GM18502 (cell line): ENCODE measurements around the gene CFAP91.

Source experiments
- ATAC-seq: cut with Tn5 transposase; IDR thresholded peaks from one replicate; pipeline ENCODE4 v1.9.1; 2021; ENCODE audit warnings: mild to moderate bottlenecking; ENCODE audit not compliant: unreplicated experiment, poor library complexity

Gene CFAP91

DNA sequence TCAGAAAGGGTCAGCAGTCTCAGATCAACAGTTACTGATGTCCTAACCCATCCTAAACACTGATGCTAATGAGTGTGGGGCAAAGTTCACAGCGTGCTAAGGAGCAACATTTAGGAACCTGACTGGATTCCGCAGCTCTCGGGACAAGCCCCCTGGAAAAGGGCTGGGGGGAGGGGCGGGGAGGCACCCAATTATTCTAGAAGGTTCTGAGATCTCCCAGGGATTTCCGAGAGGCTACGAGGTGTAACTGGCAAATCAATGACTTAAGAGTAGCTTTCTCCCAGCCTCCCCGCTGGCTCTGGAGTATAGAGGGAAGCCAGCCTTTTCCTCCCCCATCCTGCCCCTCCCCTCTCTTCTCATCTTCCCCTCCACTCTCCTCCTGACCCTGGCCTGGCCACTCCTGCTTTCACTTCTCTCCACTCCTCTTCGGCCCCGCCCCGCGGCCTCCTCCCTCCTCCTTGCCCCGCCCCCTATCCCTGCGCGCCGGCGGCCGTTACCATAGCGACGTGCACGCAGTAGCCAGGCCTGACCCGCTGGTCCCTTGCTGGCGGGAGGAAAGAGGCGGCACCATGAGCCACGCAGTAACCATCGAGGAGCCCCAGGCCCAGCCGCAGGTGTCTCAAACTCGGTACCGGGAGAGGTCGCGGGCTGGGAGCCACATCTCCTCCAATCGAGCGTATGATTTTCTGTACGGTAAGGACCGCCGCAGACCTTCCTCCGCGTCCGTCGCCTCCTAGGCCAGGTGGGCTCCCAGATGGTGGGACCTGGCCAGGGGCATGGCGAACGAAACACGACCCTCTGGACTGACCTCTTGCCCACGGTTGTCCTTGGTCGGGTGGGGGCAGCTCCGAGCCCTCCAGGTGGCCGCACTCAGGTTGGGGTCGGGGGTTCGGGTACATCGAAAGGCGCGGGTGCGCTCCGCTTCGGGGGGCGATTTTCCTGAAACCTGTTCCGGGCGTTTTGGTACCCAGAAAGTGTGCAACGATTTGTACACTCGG is at the start of gene CFAP91:
CFAP91 (plus strand) TSS at position 493 of the 998 bp plus-strand sequence; CDS start at position 570, 77 bp downstream.
- ATAC-seq, result peak; percentile 91

DNA sequence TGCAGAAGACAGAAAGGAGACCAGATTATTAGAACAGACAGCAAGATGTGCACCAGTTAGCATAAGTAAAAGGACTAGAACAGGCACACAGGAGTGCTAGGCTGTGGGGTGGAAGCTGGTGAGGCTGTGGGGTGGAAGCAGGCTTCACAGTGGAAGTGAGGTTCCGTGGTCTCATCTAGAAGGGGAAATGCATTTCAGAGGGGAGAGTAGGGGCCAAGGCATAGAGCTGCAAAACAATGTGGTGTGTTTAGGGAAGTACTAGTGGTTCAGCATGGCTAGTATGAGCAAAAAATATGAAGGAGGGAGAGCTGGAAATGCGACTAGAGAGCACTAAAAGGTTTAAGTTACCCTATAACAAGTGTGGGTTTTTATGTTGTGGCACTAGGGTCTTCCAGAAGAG is 48.9 kb upstream of the CFAP91 start:
- ATAC-seq, result no peak

DNA sequence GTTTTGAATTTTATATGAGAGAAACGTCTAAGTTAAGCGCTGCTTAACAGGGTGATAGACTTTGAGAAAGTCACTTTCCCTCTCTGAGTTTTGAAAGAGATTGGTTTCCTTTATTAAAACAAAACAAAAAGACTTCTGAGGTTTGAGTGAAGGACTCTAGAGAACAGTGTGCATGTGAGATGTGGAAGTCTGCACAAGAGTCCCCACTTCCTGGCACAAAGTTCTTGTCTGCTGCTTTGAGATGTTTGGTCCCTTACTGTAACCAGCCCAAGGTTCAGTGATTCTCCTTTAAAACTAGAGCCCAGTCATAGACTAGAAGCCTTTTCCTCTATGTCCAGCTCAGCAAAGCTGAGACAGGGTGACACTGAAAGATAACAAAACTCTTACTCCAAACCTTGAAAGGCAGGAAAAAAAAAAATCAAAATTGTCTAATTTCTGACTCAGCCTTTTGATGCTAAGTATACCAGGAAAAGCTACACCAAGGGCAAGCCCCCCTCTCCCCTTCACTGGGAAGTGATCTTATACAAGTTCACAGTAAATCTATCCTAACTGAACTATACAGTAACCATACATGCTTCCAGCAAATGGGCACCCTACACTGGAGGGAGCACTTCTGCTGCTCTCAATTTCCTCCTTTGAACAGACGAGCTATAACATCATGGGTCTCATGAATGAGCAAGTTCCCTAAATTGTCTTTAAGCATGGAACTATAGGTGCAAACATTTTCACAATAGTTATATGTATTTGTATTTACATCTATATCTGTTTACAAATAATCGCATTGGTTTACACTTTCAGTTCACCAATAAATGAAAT is 44.7 kb upstream of the CFAP91 start:
- ATAC-seq, result no peak

DNA sequence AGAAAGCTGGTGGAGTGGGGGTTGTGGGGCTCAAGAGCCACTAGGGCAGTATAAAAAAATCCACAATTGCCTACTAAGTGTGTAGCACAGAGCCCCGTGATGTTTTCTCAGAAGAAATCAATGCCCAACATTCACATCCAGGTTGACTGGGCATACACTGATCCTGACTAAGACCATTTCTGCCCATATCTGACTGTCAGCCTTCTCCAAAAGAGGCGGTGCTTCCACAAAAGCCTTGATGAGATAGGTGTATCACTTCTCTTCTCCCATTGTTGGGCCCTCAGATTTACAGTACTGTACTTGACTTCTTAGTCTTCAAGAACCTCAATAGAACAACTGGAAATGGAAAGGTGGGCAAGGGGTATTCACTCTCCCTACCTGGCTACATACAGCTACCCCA is 43.8 kb upstream of the CFAP91 start:
- no peak for ATAC-seq

DNA sequence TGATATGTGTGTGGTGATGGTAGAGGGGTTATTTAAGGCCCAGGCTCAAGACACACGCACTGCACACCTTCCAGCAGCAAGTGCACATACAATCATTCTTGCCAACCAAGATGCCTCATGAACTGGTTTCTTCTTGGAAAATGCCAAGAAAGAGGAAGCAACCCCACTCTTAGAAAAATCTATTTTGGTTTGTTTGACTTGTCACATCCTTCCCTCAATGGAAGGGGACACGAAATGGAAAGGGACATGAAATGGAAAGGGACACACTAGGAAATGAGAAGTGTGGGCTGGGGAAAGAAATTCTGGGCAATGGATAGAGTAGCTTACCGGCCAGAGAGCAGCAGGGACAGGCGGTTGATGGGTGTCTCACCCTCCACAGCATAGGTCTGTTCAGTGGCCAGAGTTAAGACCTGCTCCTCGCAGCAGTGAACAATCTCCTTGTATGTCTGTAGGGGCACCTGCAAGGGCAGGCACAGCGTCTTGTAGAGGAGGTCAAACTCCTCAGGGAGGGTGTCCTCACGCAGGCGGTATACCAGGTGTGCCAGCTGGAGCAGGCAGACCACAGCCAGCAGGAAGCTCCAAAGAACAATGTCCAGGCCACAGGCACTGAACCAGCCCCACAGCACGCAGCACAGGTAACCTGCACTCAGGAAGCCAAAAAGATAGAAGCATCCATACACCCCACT is 43.1 kb upstream of the CFAP91 start:
- ATAC-seq, result no peak

DNA sequence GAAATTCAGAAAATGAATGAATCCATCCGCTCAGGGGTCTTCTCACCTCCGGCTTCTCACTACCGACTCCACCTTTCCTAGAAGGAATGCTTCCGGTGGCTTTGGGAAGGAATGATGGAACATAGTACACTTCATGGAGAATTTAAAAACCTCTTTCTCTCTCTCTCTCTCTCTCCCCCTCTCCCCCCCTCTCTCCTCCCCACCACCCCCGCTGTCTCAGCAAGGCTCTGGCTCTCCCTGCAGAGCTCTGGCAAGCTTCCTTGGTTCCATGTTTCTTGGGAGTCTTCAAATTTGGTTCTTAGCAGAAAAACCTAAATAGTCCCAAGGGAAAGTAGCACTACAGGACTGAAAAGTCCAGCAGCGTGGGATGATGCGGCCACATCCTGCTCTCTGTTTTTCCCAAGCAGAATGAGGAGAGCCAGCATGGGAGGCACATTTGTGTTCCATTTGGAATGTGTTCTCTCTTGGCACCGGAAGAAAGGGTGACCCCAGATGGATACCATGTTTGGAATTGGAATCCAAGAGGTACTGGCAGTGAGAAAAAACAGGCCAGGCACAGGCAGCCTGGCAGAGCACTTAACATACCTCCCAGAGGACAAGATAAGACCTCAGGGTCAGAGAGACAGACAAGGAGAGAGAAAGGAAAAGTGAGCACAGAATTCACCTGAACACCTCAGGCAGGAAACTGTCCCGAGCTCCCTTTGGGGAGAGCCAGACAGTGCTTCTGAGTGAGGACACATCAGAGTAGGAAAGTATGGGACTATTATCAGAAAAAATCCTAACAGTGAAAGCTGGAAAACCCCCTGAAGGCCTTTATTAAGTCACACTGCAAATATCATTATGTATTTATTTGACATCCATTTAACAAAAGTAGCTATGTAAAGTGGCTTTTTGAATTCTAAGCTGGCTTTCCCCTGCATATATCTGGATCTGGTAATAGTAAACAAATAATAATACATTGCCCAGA is 42.1 kb upstream of the CFAP91 start, which contains the start of gene POPDC2:
POPDC2 (minus strand) TSS at position 116 of the 967 bp plus-strand sequence. CDS start 166 bp downstream, outside the sequence.
- no peak for ATAC-seq

DNA sequence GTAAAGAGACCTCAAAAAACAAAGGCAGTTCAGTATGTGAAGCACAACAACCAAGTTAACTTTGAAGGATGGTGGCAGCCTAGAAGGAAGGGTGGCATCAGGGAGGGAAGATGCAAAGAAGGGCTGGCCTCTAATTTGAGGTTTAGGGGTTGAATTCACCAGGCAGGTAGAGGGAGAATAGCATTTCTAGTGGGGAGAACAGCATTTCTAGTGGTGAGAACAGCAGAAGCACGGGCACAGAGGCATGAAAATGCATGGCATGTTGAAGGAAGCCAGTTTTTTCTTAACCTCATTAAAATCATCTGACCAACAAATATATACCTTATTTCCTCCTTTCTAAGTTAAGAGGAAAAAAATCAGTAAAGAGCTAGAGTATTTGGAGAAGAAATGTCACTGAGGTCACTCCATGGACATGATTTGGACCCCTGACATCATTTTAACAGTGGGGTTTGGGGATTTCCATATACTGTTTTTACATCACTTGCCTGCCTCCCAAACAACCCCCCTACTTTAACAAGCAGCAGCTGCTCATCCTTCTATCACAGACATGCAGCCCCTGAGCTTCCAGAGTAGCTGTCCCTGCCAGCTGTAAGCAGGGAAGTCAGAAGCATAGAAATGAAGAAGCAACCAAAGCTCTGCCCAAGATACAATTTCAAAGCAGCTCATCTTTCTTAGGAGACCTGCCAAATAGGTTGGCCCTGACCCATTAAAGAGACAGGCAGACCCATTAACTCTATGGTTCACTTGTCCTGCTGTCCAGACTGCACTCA is 40.0 kb upstream of the CFAP91 start:
- no peak for ATAC-seq

DNA sequence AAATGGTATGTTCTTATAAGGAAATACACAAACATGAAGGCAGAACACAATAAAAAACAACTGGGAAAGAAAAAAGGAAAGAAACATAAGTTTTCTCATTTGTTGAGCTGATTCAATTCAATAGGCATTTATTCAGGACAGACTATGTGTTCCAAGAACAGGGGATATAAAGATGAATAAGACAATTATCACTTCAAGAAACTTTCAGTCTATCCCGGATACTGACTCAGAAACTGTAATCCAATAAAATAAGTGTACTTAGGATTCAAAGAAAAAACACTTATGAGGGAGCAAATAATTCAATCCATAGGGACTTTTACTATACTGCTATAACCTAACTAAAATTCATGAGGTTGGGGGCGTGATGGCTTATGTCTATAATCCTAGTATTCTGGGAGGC is 38.9 kb upstream of the CFAP91 start:
- ATAC-seq, result no peak

DNA sequence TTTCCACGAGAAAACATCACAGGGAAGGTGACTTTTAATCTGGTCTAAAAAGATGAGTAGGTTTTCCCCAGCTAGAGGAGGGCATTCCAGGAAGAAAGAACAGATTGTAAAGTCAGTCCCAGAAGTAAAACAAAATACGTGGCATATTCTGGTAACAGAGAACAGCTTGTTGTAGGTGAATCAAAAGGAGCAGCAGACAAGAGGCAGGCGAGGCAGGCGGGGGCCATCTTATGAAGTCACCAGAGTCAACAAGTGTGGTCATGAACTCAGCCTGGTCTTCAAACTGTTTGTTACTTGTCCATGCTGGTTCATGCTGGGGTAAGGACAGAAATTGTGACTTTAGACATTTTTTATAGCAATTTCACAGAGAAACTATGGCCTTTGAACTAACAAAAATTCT is 38.5 kb upstream of the CFAP91 start:
- no peak for ATAC-seq

DNA sequence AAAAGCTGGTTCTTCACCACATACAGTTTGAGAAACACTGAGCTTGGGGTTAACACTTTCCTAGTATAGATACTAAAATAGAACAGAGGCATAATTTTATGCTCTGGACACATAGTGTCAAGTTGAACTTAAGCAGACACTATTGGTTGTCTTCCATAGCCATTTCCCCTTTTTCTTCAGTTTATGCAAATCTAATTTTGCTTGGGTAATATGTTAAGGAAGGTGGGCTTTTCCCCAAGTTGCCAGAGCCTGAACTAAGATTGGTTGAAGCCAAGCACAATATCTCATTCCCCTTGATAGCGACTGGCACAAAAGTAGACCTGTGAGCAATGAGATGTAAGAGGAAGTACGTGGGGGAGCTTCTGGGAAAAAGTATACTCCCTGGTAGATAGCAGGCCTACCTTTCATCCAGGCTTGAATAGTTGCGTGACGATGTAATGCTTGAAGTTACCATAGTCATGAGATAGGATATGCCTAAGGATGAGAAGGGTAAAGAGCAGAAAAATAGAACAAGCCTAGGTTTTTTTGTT is 37.9 kb upstream of the CFAP91 start:
- ATAC-seq, result no peak

DNA sequence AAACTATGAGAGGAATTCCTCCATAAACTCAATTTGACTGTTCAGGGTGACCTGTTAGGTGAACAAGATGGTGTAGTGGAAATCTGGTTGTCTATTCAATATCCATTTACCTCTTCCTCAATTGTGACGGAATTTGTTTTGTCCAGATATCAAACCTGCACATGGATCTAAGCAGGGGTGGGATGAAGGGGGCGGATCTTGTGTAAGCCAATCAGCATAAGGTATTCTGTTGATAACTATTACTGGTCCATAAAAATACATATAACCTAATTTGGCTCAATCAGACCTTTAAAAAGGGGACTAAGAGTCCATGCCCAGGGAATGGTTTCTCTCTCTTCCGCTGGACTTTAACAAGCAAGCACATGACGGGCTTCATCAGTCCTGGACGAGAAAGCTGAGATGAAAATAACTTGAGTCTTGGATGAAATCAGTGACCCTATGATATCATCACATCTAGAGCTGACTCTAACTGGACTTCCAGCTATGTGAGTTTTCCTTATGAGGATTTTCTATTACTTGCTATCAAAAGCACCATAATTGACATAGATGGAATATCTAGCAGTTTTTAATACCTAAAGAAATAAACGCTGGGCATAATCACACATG is 36.8 kb upstream of the CFAP91 start:
- no peak for ATAC-seq

DNA sequence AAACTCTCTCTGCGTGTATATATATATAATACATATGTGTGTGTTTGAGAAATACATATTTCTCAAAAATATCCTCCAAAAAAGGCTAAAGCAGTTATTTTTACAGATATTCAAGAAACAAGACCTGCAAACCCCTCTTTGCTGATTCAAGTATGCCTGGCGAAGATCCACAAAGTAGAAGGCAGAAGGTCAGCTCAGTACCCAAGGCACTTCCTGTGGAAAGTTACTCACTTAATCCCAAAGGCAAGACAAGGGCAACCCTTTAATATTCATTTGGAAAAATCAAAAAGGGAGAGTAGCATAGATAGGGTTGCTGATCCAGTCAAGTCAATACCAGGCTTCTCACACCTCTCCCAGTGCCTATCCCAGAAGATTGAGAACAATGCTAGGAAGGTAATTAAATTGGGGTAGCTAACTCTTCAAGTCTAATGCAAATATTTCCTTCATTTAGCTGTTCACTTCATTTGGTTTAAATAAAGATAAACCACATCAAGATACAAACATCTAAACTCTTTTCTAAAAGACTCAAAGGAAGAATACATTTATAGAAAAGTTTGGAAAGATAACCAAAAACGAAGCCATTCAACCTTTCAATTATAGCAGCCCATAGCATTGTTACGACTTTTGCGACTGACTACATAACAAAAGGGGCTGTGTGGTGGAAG is 32.8 kb upstream of the CFAP91 start:
- ATAC-seq, result no peak

DNA sequence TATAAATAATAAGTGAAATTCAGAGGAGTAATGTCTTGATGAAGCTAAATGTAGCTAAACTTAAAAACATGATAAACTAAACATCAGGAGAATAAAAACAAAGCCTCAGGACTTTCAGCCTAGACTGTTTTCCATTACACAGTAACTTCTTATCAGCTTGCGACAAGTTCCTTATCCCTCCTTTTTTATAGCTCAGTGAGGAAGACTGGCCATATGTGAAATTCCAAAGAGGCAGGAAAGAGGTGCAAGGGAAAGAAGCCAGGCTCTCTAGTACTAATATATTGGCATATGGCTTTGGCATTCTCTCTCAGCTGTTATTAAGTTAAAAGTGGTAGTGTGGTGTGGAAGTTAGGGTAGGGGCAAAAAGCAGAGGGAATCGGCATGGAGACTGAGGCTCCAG is 30.0 kb upstream of the CFAP91 start:
- ATAC-seq, result no peak

DNA sequence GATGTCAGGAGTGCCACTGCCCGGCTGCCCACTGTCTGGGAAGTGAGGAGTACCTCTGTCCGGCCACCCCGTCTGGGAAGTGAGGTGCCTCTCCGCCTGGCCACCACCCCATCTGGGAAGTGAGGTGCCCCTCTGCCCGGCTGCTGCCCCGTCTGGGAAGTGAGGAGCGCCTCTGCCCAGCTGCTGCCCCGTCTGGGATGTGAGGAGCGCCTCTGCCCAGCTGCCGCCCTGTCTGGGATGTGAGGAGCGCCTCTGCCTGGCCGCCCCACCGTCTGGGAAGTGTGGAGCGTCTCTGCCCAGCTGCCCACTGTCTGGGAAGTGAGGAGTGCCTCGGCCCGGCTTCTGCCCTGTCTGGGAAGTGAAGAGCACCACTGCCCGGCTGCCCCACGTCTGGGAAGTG is 28.9 kb upstream of the CFAP91 start:
- ATAC-seq, result no peak

DNA sequence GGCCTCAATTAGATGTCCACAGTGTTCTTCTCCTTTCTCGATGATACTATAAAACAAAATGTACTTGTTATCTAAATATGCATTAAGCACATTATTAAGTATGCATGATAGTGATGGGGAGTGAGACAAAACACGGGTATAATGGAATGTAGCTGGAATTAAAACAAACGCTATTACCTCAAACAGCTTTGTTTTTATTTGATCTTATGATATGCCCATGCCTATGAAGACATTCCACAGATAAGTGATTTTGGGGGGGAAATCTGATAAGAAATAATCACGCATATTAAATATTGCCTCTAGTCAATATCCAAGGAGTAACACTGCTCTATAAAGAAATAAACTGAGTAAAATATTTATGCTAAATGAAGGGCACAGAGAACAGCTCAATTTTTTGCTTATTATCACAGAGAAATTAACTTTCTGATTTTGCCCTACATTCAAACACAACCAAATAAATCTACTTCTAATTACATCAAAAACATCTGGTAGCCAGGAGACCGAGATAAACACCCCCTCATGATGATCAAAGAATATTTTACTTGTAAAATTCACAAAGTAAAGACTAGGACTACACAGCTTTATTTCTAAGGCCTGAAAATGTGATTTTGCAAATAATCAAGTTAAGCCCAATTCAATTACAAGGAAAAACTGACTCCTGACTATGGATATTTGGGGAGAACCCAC is 27.5 kb upstream of the CFAP91 start:
- ATAC-seq, result no peak

DNA sequence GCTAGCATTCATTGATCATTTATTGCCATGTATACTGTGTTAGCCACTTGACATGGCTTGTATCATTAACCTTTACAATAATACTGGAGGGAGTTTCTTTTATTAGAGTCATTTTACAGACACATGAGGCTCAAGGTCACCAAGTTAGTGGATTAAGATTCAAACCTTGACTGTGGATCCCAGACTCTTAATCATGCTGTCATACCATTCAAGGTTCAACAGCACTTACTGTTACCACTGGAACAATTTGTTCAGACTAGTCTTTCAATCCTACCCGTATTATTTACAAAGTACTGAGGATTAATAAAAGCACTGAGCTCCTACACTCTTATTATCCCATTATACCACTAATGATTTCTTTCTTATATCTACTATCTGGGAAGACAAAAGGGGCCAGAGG is 26.8 kb upstream of the CFAP91 start:
- ATAC-seq, result no peak
